Neural cell (in vitro differentiated cells): ENCODE results near the gene UBE2N. TPM values are rescaled to one million over a fixed set of nuclear protein-coding genes. Genes with fewer than 3 reads are reported as not detected.

ENCODE experiments used
- H2AFZ ChIP-seq: fragments of 200-600, 300-800 bp; sonication (generic), shearing (Covaris generic); 2 replicates; pipeline ENCODE4 v1.6.0; 2014; ENCODE audit warnings: low read depth, mild to moderate bottlenecking, antibody characterized with exemption, low read length, moderate library complexity
- H3F3A ChIP-seq: fragments of 200-600 bp; shearing (Covaris generic); 2 replicates; pipeline ENCODE4 v1.6.1; 2016; ENCODE audit warnings: mild to moderate bottlenecking, moderate library complexity, mixed read lengths, antibody characterized with exemption, low read length; ENCODE audit not compliant: insufficient read depth, poor library complexity, severe bottlenecking
- H3K27ac ChIP-seq: fragments of 200-600, 300-800 bp; sonication (generic), shearing (Covaris generic); 2 replicates; pipeline ENCODE4 v1.5.1; 2014; ENCODE audit warnings: mild to moderate bottlenecking, low read length, moderate library complexity
- H3K27me3 ChIP-seq: fragments of 300-800, 200-600 bp; sonication (generic), shearing (Covaris generic); 2 replicates; pipeline ENCODE4 v1.6.0; 2014; ENCODE audit warnings: mild to moderate bottlenecking, low read depth, low read length, moderate library complexity; ENCODE audit not compliant: insufficient read depth
- H3K36me3 ChIP-seq: fragments of 300-800, 200-600 bp; sonication (generic), shearing (Covaris generic); 2 replicates; pipeline ENCODE4 v1.5.1; 2014; ENCODE audit warnings: mild to moderate bottlenecking, antibody characterized with exemption, low read length, moderate library complexity; ENCODE audit not compliant: insufficient read depth
- H3K4me2 ChIP-seq: fragments of 300-800, 200-600 bp; sonication (generic), shearing (Covaris generic); 2 replicates; pipeline ENCODE4 v1.6.0; 2014; ENCODE audit warnings: mild to moderate bottlenecking, low read length
- H3K4me3 ChIP-seq: fragments of 300-800, 200-600 bp; sonication (generic), shearing (Covaris generic); 2 replicates; pipeline ENCODE4 v1.5.1; 2014; ENCODE audit warnings: mild to moderate bottlenecking, low read length, moderate library complexity
- H3K79me2 ChIP-seq: fragments of 200-600 bp; shearing (Covaris generic); replicated peaks from 2 replicates; pipeline ENCODE4 v1.6.0; 2014; ENCODE audit warnings: mild to moderate bottlenecking, low read length, moderate library complexity; ENCODE audit not compliant: insufficient read depth
- H3K9ac ChIP-seq: fragments of 300-800, 200-600 bp; sonication (generic), shearing (Covaris generic); 2 replicates; pipeline ENCODE4 v1.6.1; 2016; ENCODE audit warnings: mild to moderate bottlenecking, low read length, mixed read lengths
- H3K9me2 ChIP-seq: fragments of 200-600 bp; shearing (Covaris generic); 2 replicates; pipeline ENCODE4 v1.6.1; 2016; ENCODE audit warnings: mild to moderate bottlenecking, low read length, mixed read lengths; ENCODE audit not compliant: insufficient read depth
- H3K9me3 ChIP-seq: fragments of 200-600, 300-800 bp; sonication (generic), shearing (Covaris generic); 2 replicates; pipeline ENCODE4 v1.6.1; 2016; ENCODE audit warnings: mild to moderate bottlenecking, mixed run types, low read length, moderate library complexity, mixed read lengths
- H4K20me1 ChIP-seq: fragments of 200-600 bp; shearing (Covaris generic); 2 replicates; pipeline ENCODE4 v1.6.1; 2016; ENCODE audit warnings: mild to moderate bottlenecking, mixed run types; ENCODE audit not compliant: insufficient read depth
- CTCF ChIP-seq: fragments of 450-650 bp; IDR thresholded peaks from 2 replicates; pipeline ENCODE4 v1.5.1; 2014; ENCODE audit warnings: antibody characterized with exemption, mild to moderate bottlenecking, moderate library complexity; ENCODE audit not compliant: poor library complexity, severe bottlenecking
- EP300 ChIP-seq: fragments of 450-650 bp; conservative IDR thresholded peaks from 2 replicates; pipeline ENCODE4 v1.6.1; 2014; ENCODE audit warnings: antibody characterized with exemption, mild to moderate bottlenecking, moderate library complexity; ENCODE audit not compliant: poor library complexity, severe bottlenecking
- EZH2 ChIP-seq: fragments of 200-600, 300-800 bp; shearing (Covaris generic), sonication (generic); IDR thresholded peaks from 2 replicates; pipeline ENCODE4 v1.6.1; 2014; ENCODE audit warnings: antibody characterized with exemption, low read length, borderline replicate concordance, mild to moderate bottlenecking; ENCODE audit not compliant: insufficient read depth, poor library complexity, severe bottlenecking
- MXI1 ChIP-seq: fragments of 450-650 bp; conservative IDR thresholded peaks from 2 replicates; pipeline ENCODE4 v1.6.1; 2014; ENCODE audit warnings: antibody characterized with exemption, mild to moderate bottlenecking; ENCODE audit not compliant: poor library complexity, severe bottlenecking
- POLR2AphosphoS5 ChIP-seq: IDR thresholded peaks from 2 replicates; pipeline ENCODE4 v1.6.1; 2012
- RAD21 ChIP-seq: fragments of 450-650 bp; conservative IDR thresholded peaks from 2 replicates; pipeline ENCODE4 v1.6.1; 2014; ENCODE audit warnings: antibody characterized with exemption, mild to moderate bottlenecking, moderate library complexity
- SMC3 ChIP-seq: fragments of 450-650 bp; conservative IDR thresholded peaks from 2 replicates; pipeline ENCODE4 v1.6.1; 2014; ENCODE audit warnings: antibody characterized with exemption, mild to moderate bottlenecking, moderate library complexity; ENCODE audit not compliant: poor library complexity
- TAF1 ChIP-seq: IDR thresholded peaks from 2 replicates; pipeline ENCODE4 v1.6.1; 2012; ENCODE audit warnings: low read depth
- polyA plus RNA-seq: library from polyadenylated mRNA; depleted of rRNA; stranded (reverse); fragments of >200 nt; gene quantifications from 2 replicates; pipeline ENCODE4 v1.2.3, GENCODE V29; 2014
- TF ChIP-seq, protein P1 (sequence below): IDR thresholded peaks from 2 replicates; pipeline ENCODE4 v1.6.1; 2012; ENCODE audit warnings: borderline replicate concordance

UBE2N gene
- polyA plus RNA-seq, 1 donor from 2014 or later: 172 TPM

DNA sequence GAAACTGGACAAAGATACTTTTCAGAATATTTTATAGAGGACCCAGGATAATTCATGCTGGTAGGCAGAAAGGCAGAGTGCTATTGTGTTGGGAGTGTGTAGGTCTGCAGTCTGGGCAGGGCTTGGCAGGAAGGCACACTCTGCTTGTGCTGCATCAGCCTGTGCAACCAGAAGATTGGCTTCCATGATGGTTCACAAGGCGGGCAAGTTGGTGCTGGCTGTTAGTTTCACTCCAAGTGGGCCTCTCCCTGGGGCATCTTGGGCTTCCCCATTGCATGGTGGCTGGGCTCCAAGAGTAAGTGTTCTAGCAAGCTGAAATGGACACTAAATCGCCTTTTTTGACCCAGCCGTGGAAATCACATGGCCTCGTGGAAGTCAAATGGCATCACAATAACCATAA, 1.8 kb upstream of the UBE2N start:
- peaks cover 12% of the 10 kb centered on the region for H4K20me1 ChIP-seq
- H3K9me2 ChIP-seq: no peaks in the 10 kb centered on the region
- peak overlapping the region; percentile 97 for H3K9ac ChIP-seq
- TF ChIP-seq, protein P1, sequence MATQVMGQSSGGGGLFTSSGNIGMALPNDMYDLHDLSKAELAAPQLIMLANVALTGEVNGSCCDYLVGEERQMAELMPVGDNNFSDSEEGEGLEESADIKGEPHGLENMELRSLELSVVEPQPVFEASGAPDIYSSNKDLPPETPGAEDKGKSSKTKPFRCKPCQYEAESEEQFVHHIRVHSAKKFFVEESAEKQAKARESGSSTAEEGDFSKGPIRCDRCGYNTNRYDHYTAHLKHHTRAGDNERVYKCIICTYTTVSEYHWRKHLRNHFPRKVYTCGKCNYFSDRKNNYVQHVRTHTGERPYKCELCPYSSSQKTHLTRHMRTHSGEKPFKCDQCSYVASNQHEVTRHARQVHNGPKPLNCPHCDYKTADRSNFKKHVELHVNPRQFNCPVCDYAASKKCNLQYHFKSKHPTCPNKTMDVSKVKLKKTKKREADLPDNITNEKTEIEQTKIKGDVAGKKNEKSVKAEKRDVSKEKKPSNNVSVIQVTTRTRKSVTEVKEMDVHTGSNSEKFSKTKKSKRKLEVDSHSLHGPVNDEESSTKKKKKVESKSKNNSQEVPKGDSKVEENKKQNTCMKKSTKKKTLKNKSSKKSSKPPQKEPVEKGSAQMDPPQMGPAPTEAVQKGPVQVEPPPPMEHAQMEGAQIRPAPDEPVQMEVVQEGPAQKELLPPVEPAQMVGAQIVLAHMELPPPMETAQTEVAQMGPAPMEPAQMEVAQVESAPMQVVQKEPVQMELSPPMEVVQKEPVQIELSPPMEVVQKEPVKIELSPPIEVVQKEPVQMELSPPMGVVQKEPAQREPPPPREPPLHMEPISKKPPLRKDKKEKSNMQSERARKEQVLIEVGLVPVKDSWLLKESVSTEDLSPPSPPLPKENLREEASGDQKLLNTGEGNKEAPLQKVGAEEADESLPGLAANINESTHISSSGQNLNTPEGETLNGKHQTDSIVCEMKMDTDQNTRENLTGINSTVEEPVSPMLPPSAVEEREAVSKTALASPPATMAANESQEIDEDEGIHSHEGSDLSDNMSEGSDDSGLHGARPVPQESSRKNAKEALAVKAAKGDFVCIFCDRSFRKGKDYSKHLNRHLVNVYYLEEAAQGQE: no peak
- TF ChIP-seq POLR2AphosphoS5 (no peak), EZH2 (no peak), EP300 (no peak), TAF1 (no peak), CTCF (no peak), RAD21 (no peak), MXI1 (no peak), SMC3 (no peak)
- peak overlapping the region; percentile 85 for H3K4me2 ChIP-seq
- H3K27me3 ChIP-seq: no peaks in the 10 kb centered on the region
- peaks cover 28% of the 10 kb centered on the region for H3K79me2 ChIP-seq
- no peak overlapping the region for H2AFZ ChIP-seq
- peak overlapping the region; percentile 98 for H3K27ac ChIP-seq
- H3K9me3 ChIP-seq: no peaks in the 10 kb centered on the region
- H3F3A ChIP-seq: peaks cover 6% of the 10 kb centered on the region
- no peaks in the 10 kb centered on the region for H3K36me3 ChIP-seq
- H3K4me3 ChIP-seq: peak overlapping the region; percentile 91

- Histone ChIP-seq H3K36me3 (no peaks in the 10 kb centered on the region), H3K9me3 (no peaks in the 10 kb centered on the region), H3K9me2 (no peaks in the 10 kb centered on the region), H3F3A (peaks cover 6% of the 10 kb centered on the region), H4K20me1 (peaks cover 12% of the 10 kb centered on the region), H3K27me3 (no peaks in the 10 kb centered on the region), H3K4me3 (peak overlapping the region; percentile 91), H3K79me2 (peaks cover 37% of the 10 kb centered on the region), H3K4me2 (peak overlapping the region; percentile 85), H2AFZ (peak overlapping the region; percentile 85), H3K27ac (peak overlapping the region; percentile 98), H3K9ac (peak overlapping the region; percentile 97)
- TF ChIP-seq CTCF (no peak), EP300 (no peak), EZH2 (no peak), MXI1 (peak; percentile 30), RAD21 (peak; percentile 55), TAF1 (peak; percentile 79), SMC3 (peak; percentile 62)
- TF ChIP-seq, protein P1: peak; percentile 88
Observed at GRCh38 chr12:93442411-93443340, 929 bp upstream of the UBE2N start.
